HepG2 (cell line): ENCODE data around the gene KIF25. TPM values are rescaled to one million over a fixed set of nuclear protein-coding genes. Genes with fewer than 3 reads are reported as not detected.

Source experiments
- GLI4 ChIP-seq: sonication (generic); formaldehyde crosslinking; IDR thresholded peaks from 2 replicates; pipeline ENCODE4 v1.5.1; 2020; ENCODE audit warnings: missing genetic modification reagents, mild to moderate bottlenecking, moderate library complexity, borderline replicate concordance
- JUND ChIP-seq: sonication (generic); formaldehyde crosslinking; IDR thresholded peaks from 2 replicates; pipeline ENCODE4 v1.8.0; 2022; ENCODE audit warnings: mild to moderate bottlenecking, missing genetic modification reagents
- KAT7 ChIP-seq: IDR thresholded peaks from 2 replicates; pipeline ENCODE4 v1.6.1; 2018; ENCODE audit warnings: borderline replicate concordance, missing compliant biosample characterization
- MATR3 ChIP-seq: sonication (generic); formaldehyde crosslinking; IDR thresholded peaks from 2 replicates; pipeline ENCODE4 v1.4.0; 2020; ENCODE audit warnings: missing genetic modification reagents
- MXI1 ChIP-seq: IDR thresholded peaks from 3 replicates; pipeline ENCODE4 v1.6.1; 2012; ENCODE audit warnings: low read depth, low read length, inconsistent platforms, borderline replicate concordance
- NAIF1 ChIP-seq: sonication (generic); formaldehyde crosslinking; IDR thresholded peaks from 2 replicates; pipeline ENCODE4 v1.5.0; 2020; ENCODE audit warnings: mild to moderate bottlenecking, missing genetic modification reagents, borderline replicate concordance
- NONO ChIP-seq, 2 experiments: fragments of 450-650 bp in 1 of 2; sonication (generic) in 1 of 2; formaldehyde crosslinking in 1 of 2; IDR thresholded peaks in 1 of 2; conservative IDR thresholded peaks in 1 of 2; 2 replicates each; pipeline versions ENCODE4 v1.6.1 to v1.8.0; 2017 to 2022; ENCODE audit warnings: mild to moderate bottlenecking in 1 of 2, missing genetic modification reagents in 1 of 2, moderate library complexity in 1 of 2
- POGZ ChIP-seq: sonication (generic); formaldehyde crosslinking; IDR thresholded peaks from 2 replicates; pipeline ENCODE4 v1.4.0; 2020; ENCODE audit warnings: mild to moderate bottlenecking, missing genetic modification reagents
- POLR2AphosphoS5 ChIP-seq: IDR thresholded peaks from 2 replicates; pipeline ENCODE4 v1.6.1; 2012; ENCODE audit warnings: low read depth, low read length
- PTBP1 ChIP-seq: fragments of 200-400 bp; formaldehyde crosslinking; IDR thresholded peaks from 2 replicates; pipeline ENCODE4 v1.6.1; 2018; ENCODE audit warnings: low read length, low read depth; ENCODE audit not compliant: poor library complexity, severe bottlenecking
- RBM22 ChIP-seq: fragments of 200-400 bp; formaldehyde crosslinking; optimal IDR thresholded peaks from 2 replicates; pipeline ENCODE3; 2017; ENCODE audit warnings: mild to moderate bottlenecking, low read length, moderate library complexity
- ZBTB20 ChIP-seq: sonication (generic); formaldehyde crosslinking; IDR thresholded peaks from 2 replicates; pipeline ENCODE4 v1.8.1; 2023; ENCODE audit warnings: missing genetic modification reagents, low read depth, mild to moderate bottlenecking, borderline replicate concordance
- ZBTB7A ChIP-seq: sonication (generic); formaldehyde crosslinking; IDR thresholded peaks from 2 replicates; pipeline ENCODE4 v1.8.0; 2022; ENCODE audit warnings: mild to moderate bottlenecking, missing genetic modification reagents
- ZEB1 ChIP-seq: IDR thresholded peaks from 2 replicates; pipeline ENCODE4 v1.6.1; 2012; ENCODE audit warnings: mild to moderate bottlenecking, low read depth, inconsistent platforms; ENCODE audit not compliant: insufficient replicate concordance
- ZNF317 ChIP-seq: sonication (generic); formaldehyde crosslinking; IDR thresholded peaks from 2 replicates; pipeline ENCODE4 v1.5.0; 2020; ENCODE audit warnings: mild to moderate bottlenecking, missing genetic modification reagents
- ZNF326 ChIP-seq: sonication (generic); formaldehyde crosslinking; IDR thresholded peaks from 2 replicates; pipeline ENCODE4 v1.4.0; 2020; ENCODE audit warnings: missing genetic modification reagents, borderline replicate concordance
- ZNF383 ChIP-seq: sonication (generic); formaldehyde crosslinking; IDR thresholded peaks from 2 replicates; pipeline ENCODE4 v1.4.0; 2020; ENCODE audit warnings: missing genetic modification reagents, mild to moderate bottlenecking, borderline replicate concordance
- ZNF83 ChIP-seq: sonication (generic); formaldehyde crosslinking; IDR thresholded peaks from 2 replicates; pipeline ENCODE4 v1.4.0; 2020; ENCODE audit warnings: missing genetic modification reagents, mild to moderate bottlenecking, borderline replicate concordance
- ZNF841 ChIP-seq: sonication (generic); formaldehyde crosslinking; IDR thresholded peaks from 2 replicates; pipeline ENCODE4 v1.8.1; 2023; ENCODE audit warnings: missing genetic modification reagents, borderline replicate concordance
- ZNF891 ChIP-seq: sonication (generic); formaldehyde crosslinking; IDR thresholded peaks from 2 replicates; pipeline ENCODE4 v1.5.0; 2020; ENCODE audit warnings: mild to moderate bottlenecking, missing genetic modification reagents
- ZSCAN29 ChIP-seq: sonication (generic); formaldehyde crosslinking; conservative IDR thresholded peaks from 2 replicates; pipeline ENCODE4 v1.4.0; 2020; ENCODE audit warnings: mild to moderate bottlenecking, missing genetic modification reagents
- polyA plus RNA-seq, 8 experiments: library from polyadenylated mRNA; depleted of rRNA in 3 of 8; stranded (reverse) in 7 of 8; unstranded in 1 of 8; fragments of >200 nt; fragmentation: Illumina TruSeq in 4 of 8; extraction: Trizol in 4 of 8; gene quantifications; 2 replicates each; pipeline versions ENCODE4 v1.2.1 to v1.2.3, GENCODE V29; 2011 to 2016; ENCODE audit warnings: low read depth in 4 of 8, missing spikeins in 1 of 8, mixed read lengths in 1 of 8; ENCODE audit not compliant: insufficient read depth in 1 of 8
- total RNA-seq, 5 experiments: library from RNA; depleted of rRNA; stranded (reverse); fragments of >200 nt; fragmentation: Illumina TruSeq; extraction: Trizol; gene quantifications; 2 replicates each; pipeline ENCODE4 v1.2.3, GENCODE V29; 2016; ENCODE audit warnings: low read depth in 1 of 5
- TF ChIP-seq, protein P1 (sequence below): sonication (generic); formaldehyde crosslinking; IDR thresholded peaks from 2 replicates; pipeline ENCODE4 v1.8.1; 2023; ENCODE audit warnings: mild to moderate bottlenecking, missing genetic modification reagents
- TF ChIP-seq, protein P2 (sequence below): sonication (generic); formaldehyde crosslinking; IDR thresholded peaks from 2 replicates; pipeline ENCODE4 v1.8.0; 2022; ENCODE audit warnings: mild to moderate bottlenecking, missing genetic modification reagents, moderate library complexity
- TF ChIP-seq, protein P3 (sequence below): sonication (generic); formaldehyde crosslinking; IDR thresholded peaks from 2 replicates; pipeline ENCODE4 v1.4.0; 2020; ENCODE audit warnings: missing genetic modification reagents
- TF ChIP-seq, protein P4 (sequence below): IDR thresholded peaks from 2 replicates; pipeline ENCODE4 v1.6.1; 2016

The KIF25 gene
- total and polyA plus RNA-seq, 2 of the 13 experiments (the other 11 are each of a cell fraction or from before 2014, with no cell fraction given): not detected

DNA sequence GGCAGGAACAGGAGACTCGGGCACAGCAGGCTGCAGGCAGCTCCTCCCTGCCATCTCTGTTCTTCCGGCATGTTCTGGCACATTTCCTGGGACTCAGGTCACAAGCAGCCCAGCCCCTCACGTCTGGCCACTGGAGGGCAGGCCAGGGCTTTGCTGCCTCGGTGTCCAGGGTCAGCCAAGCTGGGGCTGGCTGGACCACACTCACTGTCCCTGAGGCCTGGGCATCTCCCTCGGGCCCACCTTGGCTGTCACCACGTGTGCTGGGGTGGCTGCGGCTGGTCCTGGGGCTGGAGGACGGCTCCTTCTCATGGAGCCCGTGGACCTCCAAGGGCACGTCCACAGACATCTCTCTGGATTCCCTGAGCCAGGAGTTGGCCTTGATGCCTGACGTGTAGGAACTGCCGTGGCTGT lies 63.1 kb downstream of the KIF25 start (continued):
- TF ChIP-seq JUND (CRISPR knock-in tag) (peak; percentile 37; the same call in 1 of the 2 replicates), GLI4 (CRISPR knock-in tag) (no peak), ZNF891 (CRISPR knock-in tag) (no peak), ZBTB20 (no peak), ZNF841 (no peak), NAIF1 (CRISPR knock-in tag) (no peak), MXI1 (no peak), POGZ (no peak), ZSCAN29 (CRISPR knock-in tag) (no peak), ZEB1 (no peak), KAT7 (CRISPR knock-in tag) (no peak), ZNF317 (CRISPR knock-in tag) (no peak), POLR2AphosphoS5 (no peak), ZBTB7A (CRISPR knock-in tag) (no peak), PTBP1 (no peak), RBM22 (no peak), ZNF383 (no peak), ZNF326 (CRISPR knock-in tag) (no peak), ZNF83 (CRISPR knock-in tag) (no peak), MATR3 (no peak), NONO (IDR thresholded peaks at IDR 0.05) (no peak), NONO (CRISPR knock-in tag; conservative IDR thresholded peaks at IDR 0.05) (peak; percentile 40; the same call in 1 of the 2 replicates)
- TF ChIP-seq, protein P1, sequence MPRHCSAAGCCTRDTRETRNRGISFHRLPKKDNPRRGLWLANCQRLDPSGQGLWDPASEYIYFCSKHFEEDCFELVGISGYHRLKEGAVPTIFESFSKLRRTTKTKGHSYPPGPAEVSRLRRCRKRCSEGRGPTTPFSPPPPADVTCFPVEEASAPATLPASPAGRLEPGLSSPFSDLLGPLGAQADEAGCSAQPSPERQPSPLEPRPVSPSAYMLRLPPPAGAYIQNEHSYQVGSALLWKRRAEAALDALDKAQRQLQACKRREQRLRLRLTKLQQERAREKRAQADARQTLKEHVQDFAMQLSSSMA (CRISPR knock-in tag): no peak
- TF ChIP-seq, protein P2, sequence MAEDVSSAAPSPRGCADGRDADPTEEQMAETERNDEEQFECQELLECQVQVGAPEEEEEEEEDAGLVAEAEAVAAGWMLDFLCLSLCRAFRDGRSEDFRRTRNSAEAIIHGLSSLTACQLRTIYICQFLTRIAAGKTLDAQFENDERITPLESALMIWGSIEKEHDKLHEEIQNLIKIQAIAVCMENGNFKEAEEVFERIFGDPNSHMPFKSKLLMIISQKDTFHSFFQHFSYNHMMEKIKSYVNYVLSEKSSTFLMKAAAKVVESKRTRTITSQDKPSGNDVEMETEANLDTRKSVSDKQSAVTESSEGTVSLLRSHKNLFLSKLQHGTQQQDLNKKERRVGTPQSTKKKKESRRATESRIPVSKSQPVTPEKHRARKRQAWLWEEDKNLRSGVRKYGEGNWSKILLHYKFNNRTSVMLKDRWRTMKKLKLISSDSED: no peak
- TF ChIP-seq, protein P3, sequence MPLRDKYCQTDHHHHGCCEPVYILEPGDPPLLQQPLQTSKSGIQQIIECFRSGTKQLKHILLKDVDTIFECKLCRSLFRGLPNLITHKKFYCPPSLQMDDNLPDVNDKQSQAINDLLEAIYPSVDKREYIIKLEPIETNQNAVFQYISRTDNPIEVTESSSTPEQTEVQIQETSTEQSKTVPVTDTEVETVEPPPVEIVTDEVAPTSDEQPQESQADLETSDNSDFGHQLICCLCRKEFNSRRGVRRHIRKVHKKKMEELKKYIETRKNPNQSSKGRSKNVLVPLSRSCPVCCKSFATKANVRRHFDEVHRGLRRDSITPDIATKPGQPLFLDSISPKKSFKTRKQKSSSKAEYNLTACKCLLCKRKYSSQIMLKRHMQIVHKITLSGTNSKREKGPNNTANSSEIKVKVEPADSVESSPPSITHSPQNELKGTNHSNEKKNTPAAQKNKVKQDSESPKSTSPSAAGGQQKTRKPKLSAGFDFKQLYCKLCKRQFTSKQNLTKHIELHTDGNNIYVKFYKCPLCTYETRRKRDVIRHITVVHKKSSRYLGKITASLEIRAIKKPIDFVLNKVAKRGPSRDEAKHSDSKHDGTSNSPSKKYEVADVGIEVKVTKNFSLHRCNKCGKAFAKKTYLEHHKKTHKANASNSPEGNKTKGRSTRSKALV: no peak
- TF ChIP-seq, protein P4, sequence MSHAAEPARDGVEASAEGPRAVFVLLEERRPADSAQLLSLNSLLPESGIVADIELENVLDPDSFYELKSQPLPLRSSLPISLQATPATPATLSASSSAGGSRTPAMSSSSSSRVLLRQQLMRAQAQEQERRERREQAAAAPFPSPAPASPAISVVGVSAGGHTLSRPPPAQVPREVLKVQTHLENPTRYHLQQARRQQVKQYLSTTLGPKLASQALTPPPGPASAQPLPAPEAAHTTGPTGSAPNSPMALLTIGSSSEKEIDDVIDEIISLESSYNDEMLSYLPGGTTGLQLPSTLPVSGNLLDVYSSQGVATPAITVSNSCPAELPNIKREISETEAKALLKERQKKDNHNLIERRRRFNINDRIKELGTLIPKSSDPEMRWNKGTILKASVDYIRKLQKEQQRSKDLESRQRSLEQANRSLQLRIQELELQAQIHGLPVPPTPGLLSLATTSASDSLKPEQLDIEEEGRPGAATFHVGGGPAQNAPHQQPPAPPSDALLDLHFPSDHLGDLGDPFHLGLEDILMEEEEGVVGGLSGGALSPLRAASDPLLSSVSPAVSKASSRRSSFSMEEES: no peak
